Mesenchymal stem cell (in vitro differentiated cells and primary cell): ENCODE measurements around the gene HIVEP1.
A peak's percentile ranks its signal among the peaks of the same experiment; 100 is the strongest.

Experiments
- DNase-seq: peaks from one replicate; pipeline ENCODE4 v3.0.0-alpha.2; 2013
- H2AFZ ChIP-seq: one replicate; pipeline ENCODE4 v1.6.1; 2013; ENCODE audit warnings: low read depth, mild to moderate bottlenecking, control low read depth, inconsistent platforms, low read length, moderate library complexity
- H2AK5ac ChIP-seq: 2 replicates; pipeline ENCODE4 v1.6.1; 2013; ENCODE audit warnings: low read length, moderate library complexity, mild to moderate bottlenecking, inconsistent platforms; ENCODE audit not compliant: severe bottlenecking
- H2BK120ac ChIP-seq: one replicate; pipeline ENCODE4 v1.6.1; 2013; ENCODE audit warnings: low read depth, mild to moderate bottlenecking, inconsistent platforms, low read length, moderate library complexity
- H2BK12ac ChIP-seq, 2 experiments: one replicate each; pipeline ENCODE4 v1.6.1; 2013; ENCODE audit warnings: inconsistent platforms in 2 of 2, low read length in 2 of 2, mild to moderate bottlenecking in 2 of 2, moderate library complexity in 2 of 2, control low read depth in 1 of 2
- H2BK15ac ChIP-seq: one replicate; pipeline ENCODE4 v1.6.1; 2013; ENCODE audit warnings: mild to moderate bottlenecking, low read depth, inconsistent platforms; ENCODE audit not compliant: poor library complexity, severe bottlenecking
- H2BK5ac ChIP-seq: 2 replicates; pipeline ENCODE4 v1.6.1; 2013; ENCODE audit warnings: low read depth, mild to moderate bottlenecking, low read length, control low read depth, inconsistent platforms; ENCODE audit not compliant: poor library complexity, severe bottlenecking
- H3K14ac ChIP-seq, 2 experiments: one replicate each; pipeline ENCODE4 v1.6.1; 2013; ENCODE audit warnings: inconsistent platforms in 2 of 2, low read length in 2 of 2, control low read depth in 1 of 2, mild to moderate bottlenecking in 1 of 2, moderate library complexity in 1 of 2
- H3K18ac ChIP-seq, 2 experiments: one replicate each; pipeline ENCODE4 v1.6.1; 2013; ENCODE audit warnings: inconsistent platforms in 2 of 2, low read length in 2 of 2, control low read depth in 1 of 2, low read depth in 1 of 2, mild to moderate bottlenecking in 1 of 2
- H3K23ac ChIP-seq, 2 experiments: one replicate each; pipeline ENCODE4 v1.6.1; 2013; ENCODE audit warnings: inconsistent platforms in 2 of 2, low read length in 2 of 2, mild to moderate bottlenecking in 2 of 2, moderate library complexity in 2 of 2, control low read depth in 1 of 2
- H3K27ac ChIP-seq: 2 replicates; pipeline ENCODE4 v1.5.1; 2013; ENCODE audit warnings: mild to moderate bottlenecking, moderate library complexity, low read length, control low read depth, inconsistent platforms; ENCODE audit not compliant: poor library complexity, severe bottlenecking
- H3K27me3 ChIP-seq, 2 experiments: 2 replicates each; pipeline versions ENCODE4 v1.6.1 to v1.7.0; 2013; ENCODE audit warnings: low read length in 2 of 2, mild to moderate bottlenecking in 2 of 2, moderate library complexity in 2 of 2, control low read depth in 1 of 2, inconsistent platforms in 1 of 2; ENCODE audit not compliant: control insufficient read depth in 1 of 2, insufficient read depth in 1 of 2
- H3K36me3 ChIP-seq, 2 experiments: 2 replicates each; pipeline versions ENCODE4 v1.6.1 to v1.7.0; 2013; ENCODE audit warnings: low read length in 2 of 2, control low read depth in 1 of 2, inconsistent platforms in 1 of 2, low read depth in 1 of 2, mild to moderate bottlenecking in 1 of 2; ENCODE audit not compliant: insufficient read depth in 2 of 2, control insufficient read depth in 1 of 2
- H3K4ac ChIP-seq, 2 experiments: one replicate each; pipeline ENCODE4 v1.6.1; 2013; ENCODE audit warnings: inconsistent platforms in 2 of 2, low read length in 2 of 2, mild to moderate bottlenecking in 2 of 2, moderate library complexity in 2 of 2, control low read depth in 1 of 2, low read depth in 1 of 2
- H3K4me1 ChIP-seq: 2 replicates; pipeline ENCODE4 v1.6.1; 2013; ENCODE audit warnings: low read depth, low read length, control low read depth; ENCODE audit not compliant: control insufficient read depth, insufficient read depth
- H3K4me2 ChIP-seq: 2 replicates; pipeline ENCODE4 v1.6.1; 2013; ENCODE audit warnings: low read length, mild to moderate bottlenecking, inconsistent platforms; ENCODE audit not compliant: poor library complexity, severe bottlenecking
- H3K4me3 ChIP-seq, 2 experiments: 2 replicates each; pipeline versions ENCODE4 v1.5.1 to v1.7.0; 2013; ENCODE audit warnings: low read length in 2 of 2, mild to moderate bottlenecking in 2 of 2, control low read depth in 1 of 2, low read depth in 1 of 2; ENCODE audit not compliant: insufficient read depth in 1 of 2
- H3K79me1 ChIP-seq: replicated peaks from 2 replicates; pipeline ENCODE4 v1.6.1; 2013; ENCODE audit warnings: mild to moderate bottlenecking, control low read depth, low read length, inconsistent platforms; ENCODE audit not compliant: poor library complexity, severe bottlenecking
- H3K9ac ChIP-seq: 2 replicates; pipeline ENCODE4 v1.7.0; 2013; ENCODE audit warnings: mild to moderate bottlenecking, low read length, moderate library complexity
- H3K9me3 ChIP-seq: 2 replicates; pipeline ENCODE4 v1.7.0; 2013; ENCODE audit warnings: mild to moderate bottlenecking, low read length; ENCODE audit not compliant: control insufficient read depth
- H4K8ac ChIP-seq: one replicate; pipeline ENCODE4 v1.6.1; 2013; ENCODE audit warnings: inconsistent platforms, mild to moderate bottlenecking, low read length, moderate library complexity
- H4K91ac ChIP-seq: one replicate; pipeline ENCODE4 v1.6.1; 2013; ENCODE audit warnings: mild to moderate bottlenecking, low read length, inconsistent platforms
- WGBS: methylation state at CpG from one replicate; pipeline ENCODE4 v1.1.7; 2013; ENCODE audit warnings: mixed read lengths; 5-methylcytosine and 5-hydroxymethylcytosine counted together

The HIVEP1 gene

GRCh38 chr6:11968241-11968806, 43.8 kb upstream of the HIVEP1 start:
- H4K91ac ChIP-seq: no peak overlapping the region
- H3K4me1 ChIP-seq: peaks cover 1% of the 10 kb centered on the region
- H2BK120ac ChIP-seq: no peak overlapping the region
- H3K23ac ChIP-seq: no peak overlapping the region
- H2BK15ac ChIP-seq: no peak overlapping the region
- H3K9me3 ChIP-seq: no peaks in the 10 kb centered on the region
- peak overlapping the region; percentile 64 for H4K8ac ChIP-seq
- H2BK12ac ChIP-seq: peak overlapping the region in 1 of 2 experiments; percentile 49
- no peaks in the 10 kb centered on the region for H3K27me3 ChIP-seq
- H2AFZ ChIP-seq: no peak overlapping the region
- H3K79me1 ChIP-seq: no peaks in the 10 kb centered on the region
- peak overlapping the region in 1 of 2 experiments; percentile 58 for H3K4me3 ChIP-seq
- H3K14ac ChIP-seq: no peak overlapping the region
- H2AK5ac ChIP-seq: no peak overlapping the region
- no peak overlapping the region for H3K27ac ChIP-seq
- no peak overlapping the region for H3K9ac ChIP-seq
- H3K18ac ChIP-seq: no peak overlapping the region
- no peak overlapping the region for H3K4me2 ChIP-seq
- H3K36me3 ChIP-seq: no peaks in the 10 kb centered on the region
- no peak overlapping the region for H2BK5ac ChIP-seq
- no peak overlapping the region for H3K4ac ChIP-seq
- DNase-seq: no peak
- WGBS: 80% methylated on average over 3 of the region's 3 CpGs

DNA sequence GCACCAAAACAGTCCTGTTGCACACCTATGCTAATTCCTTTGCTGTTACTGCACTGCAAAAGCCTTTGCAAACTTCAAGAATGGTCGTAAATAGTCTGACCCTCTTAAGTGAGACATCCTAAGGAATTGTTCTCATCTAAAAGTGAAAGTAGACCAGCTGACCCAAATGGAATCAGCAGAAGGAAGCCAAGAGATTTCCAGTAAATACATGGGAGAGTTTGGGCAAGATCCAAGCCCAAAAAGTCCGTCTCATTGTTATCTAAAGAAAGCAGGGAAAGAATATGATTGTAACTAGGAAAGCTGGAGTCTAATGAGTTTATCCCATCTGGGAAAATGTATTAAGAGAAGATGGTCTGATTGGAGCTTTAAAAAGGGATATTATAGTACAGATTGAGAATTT, 43.0 kb upstream of the HIVEP1 start:
- no peaks in the 10 kb centered on the region for H3K79me1 ChIP-seq
- peak overlapping the region in 1 of 2 experiments; percentile 58 for H3K4me3 ChIP-seq
- WGBS: 51% methylated on average over 2 of the region's 2 CpGs
- no peak overlapping the region for H3K4ac ChIP-seq
- H3K9me3 ChIP-seq: no peaks in the 10 kb centered on the region
- no peak overlapping the region for H3K14ac ChIP-seq
- no peak overlapping the region for H2BK120ac ChIP-seq
- no peak overlapping the region for H2BK12ac ChIP-seq
- H2BK15ac ChIP-seq: no peak overlapping the region
- H3K23ac ChIP-seq: no peak overlapping the region
- no peak overlapping the region for H4K91ac ChIP-seq
- no peak overlapping the region for H3K27ac ChIP-seq
- no peak overlapping the region for H2BK5ac ChIP-seq
- peak; percentile 57 for DNase-seq
- H3K36me3 ChIP-seq: no peaks in the 10 kb centered on the region
- no peak overlapping the region for H2AFZ ChIP-seq
- H2AK5ac ChIP-seq: no peak overlapping the region
- H3K4me1 ChIP-seq: peaks cover 1% of the 10 kb centered on the region
- no peak overlapping the region for H3K18ac ChIP-seq
- no peak overlapping the region for H3K4me2 ChIP-seq
- H4K8ac ChIP-seq: no peak overlapping the region
- peak overlapping the region; percentile 42 for H3K9ac ChIP-seq
- no peaks in the 10 kb centered on the region for H3K27me3 ChIP-seq

DNA sequence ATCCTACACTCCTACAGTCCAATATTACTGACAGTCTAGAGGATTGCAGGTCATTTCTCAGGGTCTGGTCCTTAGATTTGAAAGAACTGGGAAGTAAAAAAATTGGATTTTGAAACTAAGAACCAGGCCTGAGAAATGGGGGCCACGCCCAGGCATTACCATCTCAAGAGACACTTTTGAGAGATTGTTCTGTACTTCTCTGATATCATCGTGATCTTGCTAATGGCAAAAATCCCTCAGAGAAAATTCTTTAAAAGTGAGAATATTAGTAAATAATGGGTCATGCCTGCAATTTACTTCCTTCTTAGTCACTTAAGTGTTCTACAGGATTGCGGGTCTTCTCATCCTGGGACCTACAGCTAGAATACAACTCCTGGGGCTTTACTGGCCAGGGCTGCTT, 42.0 kb upstream of the HIVEP1 start:
- Histone ChIP-seq H3K79me1 (no peaks in the 10 kb centered on the region), H4K91ac (no peak overlapping the region), H2AFZ (no peak overlapping the region), H3K4me1 (peaks cover 1% of the 10 kb centered on the region), H3K9me3 (no peaks in the 10 kb centered on the region), H3K27me3 (no peaks in the 10 kb centered on the region), H2BK5ac (no peak overlapping the region), H2BK12ac (no peak overlapping the region), H3K4me2 (no peak overlapping the region), H2AK5ac (no peak overlapping the region), H2BK120ac (no peak overlapping the region), H3K18ac (no peak overlapping the region), H3K4ac (no peak overlapping the region), H2BK15ac (no peak overlapping the region), H4K8ac (no peak overlapping the region), H3K36me3 (no peaks in the 10 kb centered on the region), H3K14ac (no peak overlapping the region), H3K9ac (peak overlapping the region; percentile 48), H3K27ac (no peak overlapping the region), H3K4me3 (no peak overlapping the region), H3K23ac (no peak overlapping the region)
- WGBS: 70% methylated on average over 2 of the region's 3 CpGs
- DNase-seq: no peak

DNA sequence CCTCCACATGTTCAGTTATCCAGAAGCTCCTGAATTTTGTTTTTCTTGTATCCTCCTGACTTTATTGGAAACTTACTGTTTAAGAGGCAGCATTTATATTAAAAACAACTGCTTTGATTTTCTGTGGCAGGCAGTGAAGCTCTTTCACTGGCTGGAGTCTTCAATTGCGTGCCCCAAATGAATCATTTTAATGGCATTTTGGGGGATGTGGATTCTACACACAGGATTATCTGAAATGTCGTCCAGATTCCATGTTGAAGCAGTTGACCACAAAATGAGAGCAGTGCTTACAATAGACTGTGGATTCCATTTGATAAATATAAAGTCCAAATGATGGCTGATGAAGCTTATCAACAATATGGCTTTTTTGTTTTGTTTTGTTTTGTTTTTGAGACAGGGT, 41.0 kb upstream of the HIVEP1 start:
- H3K23ac ChIP-seq: no peak overlapping the region
- no peak overlapping the region for H2BK12ac ChIP-seq
- no peak overlapping the region for H3K4me3 ChIP-seq
- peak; percentile 88 for DNase-seq
- H3K79me1 ChIP-seq: no peaks in the 10 kb centered on the region
- no peak overlapping the region for H2AK5ac ChIP-seq
- no peaks in the 10 kb centered on the region for H3K36me3 ChIP-seq
- no peak overlapping the region for H3K18ac ChIP-seq
- no peak overlapping the region for H3K14ac ChIP-seq
- WGBS: 2% methylated on average over 2 of the region's 2 CpGs
- no peak overlapping the region for H2BK15ac ChIP-seq
- H3K4me2 ChIP-seq: no peak overlapping the region
- H2BK5ac ChIP-seq: no peak overlapping the region
- H3K4me1 ChIP-seq: peaks cover 1% of the 10 kb centered on the region
- H3K9me3 ChIP-seq: no peaks in the 10 kb centered on the region
- H3K27ac ChIP-seq: no peak overlapping the region
- H3K27me3 ChIP-seq: no peaks in the 10 kb centered on the region
- no peak overlapping the region for H2AFZ ChIP-seq
- H4K8ac ChIP-seq: no peak overlapping the region
- no peak overlapping the region for H2BK120ac ChIP-seq
- H3K9ac ChIP-seq: peak overlapping the region; percentile 64
- H4K91ac ChIP-seq: no peak overlapping the region
- no peak overlapping the region for H3K4ac ChIP-seq
